SU-DHL-6 (cell line): Measurements from ENCODE around the gene AKT1S1.

Experiments
- H2AFZ ChIP-seq: fragments of 200-600 bp; sonication (generic); 2 replicates; pipeline ENCODE4 v1.6.1; 2014; ENCODE audit warnings: low read depth, mild to moderate bottlenecking, moderate library complexity, mixed read lengths, antibody characterized with exemption, low read length; ENCODE audit not compliant: severe bottlenecking
- H3F3A ChIP-seq: fragments of 200-600 bp; shearing (Covaris generic); 2 replicates; pipeline ENCODE4 v1.6.0; 2016; ENCODE audit warnings: antibody characterized with exemption, mild to moderate bottlenecking; ENCODE audit not compliant: insufficient read depth
- H3K27ac ChIP-seq: fragments of 200-600 bp; sonication (generic); 2 replicates; pipeline ENCODE4 v1.5.1; 2016; ENCODE audit warnings: low read depth, mild to moderate bottlenecking, low read length, moderate library complexity, mixed read lengths
- H3K27me3 ChIP-seq: fragments of 200-600 bp; sonication (generic), shearing (Covaris generic); 2 replicates; pipeline ENCODE4 v1.6.0; 2014; ENCODE audit warnings: mild to moderate bottlenecking, low read length
- H3K36me3 ChIP-seq: fragments of 200-600 bp; sonication (generic); 2 replicates; pipeline ENCODE4 v1.6.1; 2014; ENCODE audit warnings: mild to moderate bottlenecking, low read length, mixed read lengths
- H3K4me2 ChIP-seq: fragments of 300-600, 200-600 bp; shearing (Covaris generic), sonication (generic); 2 replicates; pipeline ENCODE4 v1.6.0; 2014; ENCODE audit warnings: low read length, low read depth, mild to moderate bottlenecking; ENCODE audit not compliant: poor library complexity, severe bottlenecking
- H3K4me3 ChIP-seq: fragments of 200-600 bp; sonication (generic); 2 replicates; pipeline ENCODE4 v1.5.1; 2014; ENCODE audit warnings: antibody characterized with exemption, low read length, mild to moderate bottlenecking, mixed read lengths; ENCODE audit not compliant: insufficient read depth, poor library complexity, severe bottlenecking
- H3K79me2 ChIP-seq: fragments of 200-600 bp; sonication (generic); 2 replicates; pipeline ENCODE4 v1.6.1; 2014; ENCODE audit warnings: mild to moderate bottlenecking, low read length, moderate library complexity; ENCODE audit not compliant: insufficient read depth
- H3K9ac ChIP-seq: fragments of 200-600 bp; sonication (generic); 2 replicates; pipeline ENCODE4 v1.7.0; 2014; ENCODE audit warnings: mild to moderate bottlenecking, low read length
- H3K9me2 ChIP-seq: fragments of 200-600 bp; sonication (generic); replicated peaks from 2 replicates; pipeline ENCODE4 v1.6.1; 2014; ENCODE audit warnings: low read length; ENCODE audit not compliant: insufficient read depth
- H3K9me3 ChIP-seq: fragments of 200-600 bp; sonication (generic); 2 replicates; pipeline ENCODE4 v1.6.1; 2014; ENCODE audit warnings: low read length, mixed read lengths; ENCODE audit not compliant: insufficient read depth
- H4K20me1 ChIP-seq: fragments of 200-600 bp; sonication (generic); 2 replicates; pipeline ENCODE4 v1.6.1; 2014; ENCODE audit warnings: low read depth, mild to moderate bottlenecking, antibody characterized with exemption, low read length, moderate library complexity, mixed read lengths
- EZH2phosphoT487 ChIP-seq: fragments of 200-600 bp; sonication (generic), shearing (Covaris generic); conservative IDR thresholded peaks from 2 replicates; pipeline ENCODE4 v1.6.1; 2018; ENCODE audit warnings: mild to moderate bottlenecking, antibody characterized with exemption, low read length, moderate library complexity, mixed read lengths
- TF ChIP-seq, protein P1 (sequence below): fragments of 200-600 bp; sonication (generic); IDR thresholded peaks from one replicate; pipeline ENCODE4 v1.5.1; 2017; ENCODE audit warnings: antibody characterized with exemption, mild to moderate bottlenecking, low read length, moderate library complexity; ENCODE audit not compliant: insufficient read depth, poor library complexity, severe bottlenecking

Gene AKT1S1

DNA sequence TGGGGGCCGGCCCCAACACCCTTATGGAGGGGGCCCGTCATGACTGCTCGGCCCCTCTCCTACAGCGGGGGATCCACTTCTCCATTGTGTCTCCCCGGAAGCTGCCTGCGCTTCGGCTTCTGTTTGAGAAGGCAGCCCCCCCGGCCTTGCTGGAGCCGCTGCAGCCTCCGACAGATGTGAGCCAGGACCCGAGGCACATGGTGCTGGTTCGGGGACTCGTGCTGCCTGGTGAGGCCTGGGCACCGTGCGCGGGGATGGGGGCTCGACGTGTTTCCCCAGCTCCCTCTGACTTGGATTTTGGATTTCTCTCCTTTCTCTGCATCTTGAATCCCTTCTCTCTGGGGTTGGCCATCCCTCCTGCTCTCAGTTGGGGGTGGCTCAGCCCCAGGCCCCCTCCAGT, 47.4 kb downstream of the AKT1S1 start:
- H3K36me3 ChIP-seq, result no peaks in the 10 kb centered on the region; the same call in 1 of the 2 replicates

GRCh38 chr19:49829200-49829599, 48.0 kb downstream of the AKT1S1 start:
- H3K27ac ChIP-seq, result no peak overlapping the region
- H3F3A ChIP-seq, result no peaks in the 10 kb centered on the region
- H4K20me1 ChIP-seq, result no peaks in the 10 kb centered on the region
- no peak overlapping the region for H2AFZ ChIP-seq
- TF ChIP-seq, protein P1, sequence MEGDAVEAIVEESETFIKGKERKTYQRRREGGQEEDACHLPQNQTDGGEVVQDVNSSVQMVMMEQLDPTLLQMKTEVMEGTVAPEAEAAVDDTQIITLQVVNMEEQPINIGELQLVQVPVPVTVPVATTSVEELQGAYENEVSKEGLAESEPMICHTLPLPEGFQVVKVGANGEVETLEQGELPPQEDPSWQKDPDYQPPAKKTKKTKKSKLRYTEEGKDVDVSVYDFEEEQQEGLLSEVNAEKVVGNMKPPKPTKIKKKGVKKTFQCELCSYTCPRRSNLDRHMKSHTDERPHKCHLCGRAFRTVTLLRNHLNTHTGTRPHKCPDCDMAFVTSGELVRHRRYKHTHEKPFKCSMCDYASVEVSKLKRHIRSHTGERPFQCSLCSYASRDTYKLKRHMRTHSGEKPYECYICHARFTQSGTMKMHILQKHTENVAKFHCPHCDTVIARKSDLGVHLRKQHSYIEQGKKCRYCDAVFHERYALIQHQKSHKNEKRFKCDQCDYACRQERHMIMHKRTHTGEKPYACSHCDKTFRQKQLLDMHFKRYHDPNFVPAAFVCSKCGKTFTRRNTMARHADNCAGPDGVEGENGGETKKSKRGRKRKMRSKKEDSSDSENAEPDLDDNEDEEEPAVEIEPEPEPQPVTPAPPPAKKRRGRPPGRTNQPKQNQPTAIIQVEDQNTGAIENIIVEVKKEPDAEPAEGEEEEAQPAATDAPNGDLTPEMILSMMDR, result no peak
- no peak for TF ChIP-seq EZH2phosphoT487
- H3K27me3 ChIP-seq, result no peaks in the 10 kb centered on the region
- peaks cover 25% of the 10 kb centered on the region for H3K79me2 ChIP-seq
- no peak overlapping the region for H3K4me2 ChIP-seq
- no peaks in the 10 kb centered on the region; the same call in 1 of the 2 replicates for H3K36me3 ChIP-seq
- H3K9me3 ChIP-seq, result no peaks in the 10 kb centered on the region
- no peak overlapping the region for H3K9ac ChIP-seq
- H3K4me3 ChIP-seq, result no peak overlapping the region
- no peaks in the 10 kb centered on the region for H3K9me2 ChIP-seq

More for the DNA sequence above, 47.4 kb downstream of the AKT1S1 start:
- H3K9me3 ChIP-seq, result no peaks in the 10 kb centered on the region
- no peak overlapping the region for H3K27ac ChIP-seq
- H3K4me2 ChIP-seq, result no peak overlapping the region
- H3F3A ChIP-seq, result no peaks in the 10 kb centered on the region
- H2AFZ ChIP-seq, result no peak overlapping the region
- H3K79me2 ChIP-seq, result peaks cover 20% of the 10 kb centered on the region
- no peak overlapping the region for H3K4me3 ChIP-seq
- H3K27me3 ChIP-seq, result no peaks in the 10 kb centered on the region
- H3K9ac ChIP-seq, result no peak overlapping the region
- H3K9me2 ChIP-seq, result no peaks in the 10 kb centered on the region
- TF ChIP-seq, protein P1, result no peak
- no peak for TF ChIP-seq EZH2phosphoT487
- no peaks in the 10 kb centered on the region for H4K20me1 ChIP-seq

DNA sequence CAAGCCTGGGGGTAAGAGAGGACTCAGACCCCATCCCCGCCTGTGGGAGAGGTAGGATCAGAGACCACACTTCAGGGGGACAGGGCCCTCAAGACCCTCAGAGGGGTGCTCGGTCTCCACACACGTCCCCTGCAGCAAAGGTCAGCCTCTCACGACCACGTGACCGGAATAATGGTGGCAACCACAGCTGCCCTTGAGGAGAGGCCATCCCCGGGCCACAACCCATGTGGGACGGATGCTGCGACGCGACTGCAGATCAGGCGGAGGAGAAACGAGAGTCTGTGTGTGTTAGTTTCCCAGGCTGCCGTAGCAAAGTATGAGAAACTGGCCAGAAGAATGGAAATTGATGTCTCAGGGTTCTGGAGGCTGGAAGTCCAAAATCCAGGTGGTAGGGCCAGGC, 50.1 kb downstream of the AKT1S1 start:
- no peak overlapping the region for H3K9ac ChIP-seq
- no peak overlapping the region for H3K4me2 ChIP-seq
- no peaks in the 10 kb centered on the region for H4K20me1 ChIP-seq
- no peaks in the 10 kb centered on the region for H3K27me3 ChIP-seq
- H3K4me3 ChIP-seq, result no peak overlapping the region
- H3K9me3 ChIP-seq, result no peaks in the 10 kb centered on the region
- no peak overlapping the region for H2AFZ ChIP-seq
- no peaks in the 10 kb centered on the region for H3K36me3 ChIP-seq
- H3F3A ChIP-seq, result peaks cover 10% of the 10 kb centered on the region
- H3K79me2 ChIP-seq, result peaks cover 31% of the 10 kb centered on the region
- TF ChIP-seq, protein P1, result no peak
- no peak for TF ChIP-seq EZH2phosphoT487
- no peaks in the 10 kb centered on the region for H3K9me2 ChIP-seq
- H3K27ac ChIP-seq, result no peak overlapping the region

DNA sequence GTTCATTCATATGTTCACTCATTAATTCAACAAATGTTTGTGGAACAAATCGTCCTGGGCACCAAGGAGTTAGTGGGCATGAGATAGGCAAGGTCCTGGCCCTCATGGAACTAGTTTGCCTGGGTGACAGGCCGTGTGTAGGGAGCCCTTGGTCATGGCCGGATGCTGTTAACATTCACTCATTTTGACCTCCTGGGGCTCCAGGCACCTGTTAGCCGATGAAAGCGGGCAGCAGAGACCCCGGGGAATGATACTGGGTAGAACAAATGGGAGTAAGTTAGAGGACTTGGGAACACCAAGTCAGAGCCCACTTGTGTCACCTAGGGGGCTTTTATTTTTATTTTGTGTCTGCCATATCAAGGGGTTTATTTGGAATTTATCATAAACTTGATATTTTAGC, 52.5 kb downstream of the AKT1S1 start:
- H4K20me1 ChIP-seq, result no peaks in the 10 kb centered on the region
- H3K4me3 ChIP-seq, result no peak overlapping the region
- no peaks in the 10 kb centered on the region for H3K9me2 ChIP-seq
- H3K4me2 ChIP-seq, result no peak overlapping the region
- peak overlapping the region; percentile 88 for H3K27ac ChIP-seq
- no peak for TF ChIP-seq EZH2phosphoT487
- TF ChIP-seq, protein P1, result no peak
- peaks cover 19% of the 10 kb centered on the region for H3F3A ChIP-seq
- H3K9ac ChIP-seq, result no peak overlapping the region
- H3K27me3 ChIP-seq, result no peaks in the 10 kb centered on the region
- H3K36me3 ChIP-seq, result no peaks in the 10 kb centered on the region
- H2AFZ ChIP-seq, result no peak overlapping the region
- no peaks in the 10 kb centered on the region for H3K9me3 ChIP-seq
- H3K79me2 ChIP-seq, result peaks cover 45% of the 10 kb centered on the region
